ENCODE measurements around the gene RGS6. TPM values are rescaled to one million over a fixed set of nuclear protein-coding genes. Genes with fewer than 3 reads are reported as not detected.

RGS6 gene
- total RNA-seq, 1 donor, result not detected

GRCh38 chr14:72377016-72377415 lies 444.8 kb downstream of the RGS6 start:
- H3K36me3 ChIP-seq (ENCODE audit: insufficient read depth, low read length), result no peaks in the 10 kb centered on the region
- H3K79me2 ChIP-seq (ENCODE audit: insufficient read depth, low read length), result no peaks in the 10 kb centered on the region
- H4K20me1 ChIP-seq (ENCODE audit: insufficient read depth, low read length), result no peaks in the 10 kb centered on the region
- no peak overlapping the region for H3K4me2 ChIP-seq (ENCODE audit: insufficient read depth, low read length)
- TF ChIP-seq CTCF (IDR thresholded peaks at IDR 0.05; ENCODE audit: extremely low read depth, low read depth, low read length), result no peak
- no peak overlapping the region for H2AFZ ChIP-seq (ENCODE audit: low read length)
- no peak overlapping the region for H3K27ac ChIP-seq (ENCODE audit: low read depth, low read length)
- no peaks in the 10 kb centered on the region for H3K4me1 ChIP-seq (ENCODE audit: insufficient read depth, low read length)
- H3K27me3 ChIP-seq (ENCODE audit: insufficient read depth, low read length), result no peaks in the 10 kb centered on the region
- no peak overlapping the region for H3K4me3 ChIP-seq (ENCODE audit: insufficient read depth, low read length)
- no peaks in the 10 kb centered on the region for H3K9me3 ChIP-seq (ENCODE audit: low read depth, low read length)
- no peak for DNase-seq (ENCODE audit: insufficient read length, low spot score, missing footprints)

DNA sequence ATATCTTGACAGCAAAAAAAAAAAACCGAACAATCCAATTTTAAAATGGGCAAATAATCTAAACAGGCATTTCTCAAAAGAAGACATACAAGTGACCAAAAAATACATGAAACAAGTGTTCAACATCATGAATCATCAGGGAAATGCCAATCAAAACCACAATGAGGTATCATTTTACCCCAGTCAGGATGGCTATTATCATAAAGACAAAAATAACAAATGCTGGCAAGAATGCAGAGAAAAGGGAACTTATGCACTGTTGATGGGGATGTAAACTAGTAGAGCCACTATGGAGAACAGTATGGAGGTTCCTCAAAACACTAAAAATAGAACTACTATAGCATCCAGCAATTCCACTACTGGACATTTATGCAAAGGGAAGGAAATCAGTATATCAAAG lies 448.2 kb downstream of the RGS6 start:
- Histone ChIP-seq H3K27ac (ENCODE audit: low read depth, low read length) (no peak overlapping the region), H3K4me1 (ENCODE audit: insufficient read depth, low read length) (no peaks in the 10 kb centered on the region), H3K36me3 (ENCODE audit: insufficient read depth, low read length) (no peaks in the 10 kb centered on the region), H3K79me2 (ENCODE audit: insufficient read depth, low read length) (no peaks in the 10 kb centered on the region), H3K4me2 (ENCODE audit: insufficient read depth, low read length) (no peak overlapping the region), H4K20me1 (ENCODE audit: insufficient read depth, low read length) (no peaks in the 10 kb centered on the region), H3K9me3 (ENCODE audit: low read depth, low read length) (no peaks in the 10 kb centered on the region), H3K4me3 (ENCODE audit: insufficient read depth, low read length) (no peak overlapping the region), H2AFZ (ENCODE audit: low read length) (no peak overlapping the region), H3K27me3 (ENCODE audit: insufficient read depth, low read length) (no peaks in the 10 kb centered on the region)
- TF ChIP-seq CTCF (IDR thresholded peaks at IDR 0.05; ENCODE audit: extremely low read depth, low read depth, low read length), result no peak
- DNase-seq (ENCODE audit: insufficient read length, low spot score, missing footprints), result no peak

- H3K4me2 ChIP-seq (ENCODE audit: insufficient read depth, low read length), result peak overlapping the region; percentile 64
- peak overlapping the region; percentile 41 for H2AFZ ChIP-seq (ENCODE audit: low read length)
These were observed 451.6 kb downstream of the RGS6 start for GRCh38 chr14:72383865-72384264.

DNA sequence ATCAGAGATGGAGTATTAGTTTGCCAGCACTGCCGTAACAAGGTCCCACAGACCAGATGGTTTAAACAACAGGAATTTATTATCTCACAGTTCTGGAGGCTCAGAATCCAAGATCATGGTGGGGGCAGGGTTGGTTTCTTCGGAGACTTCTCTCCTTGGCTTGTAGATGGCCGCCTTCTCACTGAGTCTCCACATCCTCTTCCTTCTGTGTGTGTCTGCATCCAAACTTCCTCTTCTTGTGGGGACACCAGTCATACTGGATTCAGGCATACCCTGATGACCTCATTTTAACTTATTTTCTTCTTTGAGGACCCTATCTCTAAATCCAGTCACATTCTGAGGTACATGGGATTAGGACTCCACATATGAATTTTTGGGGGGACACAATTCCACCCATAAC lies 455.5 kb downstream of the RGS6 start:
- H4K20me1 ChIP-seq (ENCODE audit: insufficient read depth, low read length), result no peaks in the 10 kb centered on the region
- no peak overlapping the region for H3K4me3 ChIP-seq (ENCODE audit: insufficient read depth, low read length)
- H3K9me3 ChIP-seq (ENCODE audit: low read depth, low read length), result no peaks in the 10 kb centered on the region
- no peaks in the 10 kb centered on the region for H3K4me1 ChIP-seq (ENCODE audit: insufficient read depth, low read length)
- H3K4me2 ChIP-seq (ENCODE audit: insufficient read depth, low read length), result no peak overlapping the region
- no peaks in the 10 kb centered on the region for H3K27me3 ChIP-seq (ENCODE audit: insufficient read depth, low read length)
- no peak overlapping the region for H2AFZ ChIP-seq (ENCODE audit: low read length)
- H3K36me3 ChIP-seq (ENCODE audit: insufficient read depth, low read length), result no peaks in the 10 kb centered on the region
- DNase-seq (ENCODE audit: insufficient read length, low spot score, missing footprints), result no peak
- no peak overlapping the region for H3K27ac ChIP-seq (ENCODE audit: low read depth, low read length)
- no peaks in the 10 kb centered on the region for H3K79me2 ChIP-seq (ENCODE audit: insufficient read depth, low read length)
- no peak for TF ChIP-seq CTCF (IDR thresholded peaks at IDR 0.05; ENCODE audit: extremely low read depth, low read depth, low read length)

More at GRCh38 chr14:72383865-72384264, 451.6 kb downstream of the RGS6 start:
- Histone ChIP-seq H3K79me2 (ENCODE audit: insufficient read depth, low read length) (no peaks in the 10 kb centered on the region), H3K4me1 (ENCODE audit: insufficient read depth, low read length) (no peaks in the 10 kb centered on the region), H4K20me1 (ENCODE audit: insufficient read depth, low read length) (no peaks in the 10 kb centered on the region), H3K9me3 (ENCODE audit: low read depth, low read length) (no peaks in the 10 kb centered on the region), H3K27me3 (ENCODE audit: insufficient read depth, low read length) (no peaks in the 10 kb centered on the region), H3K27ac (ENCODE audit: low read depth, low read length) (no peak overlapping the region), H3K4me3 (ENCODE audit: insufficient read depth, low read length) (peak overlapping the region; percentile 49), H3K36me3 (ENCODE audit: insufficient read depth, low read length) (no peaks in the 10 kb centered on the region)
- no peak for DNase-seq (ENCODE audit: insufficient read length, low spot score, missing footprints)
- no peak for TF ChIP-seq CTCF (IDR thresholded peaks at IDR 0.05; ENCODE audit: extremely low read depth, low read depth, low read length)

Data from osteoblast (primary cell).